ENCODE data around the gene HBP1. TPM values are rescaled to one million over a fixed set of nuclear protein-coding genes. Genes with fewer than 3 reads are reported as not detected.

The HBP1 gene
- total RNA-seq, 4 donors from 2014 or later = 57.6 to 67.7 (median 66.9) TPM

DNA sequence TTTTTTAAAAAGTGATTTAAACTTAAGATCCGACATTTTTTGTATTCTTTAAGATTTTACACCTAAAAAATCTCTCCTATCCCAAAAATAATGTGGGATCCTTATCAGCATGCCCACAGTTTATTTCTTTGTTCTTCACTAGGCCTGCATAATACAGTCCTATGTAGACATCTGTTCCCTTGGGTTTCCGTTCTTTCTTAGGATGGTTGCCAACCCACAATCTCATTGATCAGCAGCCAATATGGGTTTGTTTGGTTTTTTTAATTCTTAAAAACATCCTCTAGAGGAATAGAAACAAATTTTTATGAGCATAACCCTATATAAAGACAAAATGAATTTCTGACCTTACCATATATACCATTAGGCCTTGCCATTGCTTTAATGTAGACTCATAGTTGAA is 8.4 kb upstream of the HBP1 start:
- Histone ChIP-seq H3K36me3 (no peaks in the 10 kb centered on the region), H3K4me3 (no peak overlapping the region), H3K27me3 (no peaks in the 10 kb centered on the region), H3K27ac (no peak overlapping the region), H3K9me3 (no peaks in the 10 kb centered on the region), H3K4me1 (no peaks in the 10 kb centered on the region)
- no peak for TF ChIP-seq POLR2A (IDR thresholded peaks at IDR 0.05)
- TF ChIP-seq, protein P1, sequence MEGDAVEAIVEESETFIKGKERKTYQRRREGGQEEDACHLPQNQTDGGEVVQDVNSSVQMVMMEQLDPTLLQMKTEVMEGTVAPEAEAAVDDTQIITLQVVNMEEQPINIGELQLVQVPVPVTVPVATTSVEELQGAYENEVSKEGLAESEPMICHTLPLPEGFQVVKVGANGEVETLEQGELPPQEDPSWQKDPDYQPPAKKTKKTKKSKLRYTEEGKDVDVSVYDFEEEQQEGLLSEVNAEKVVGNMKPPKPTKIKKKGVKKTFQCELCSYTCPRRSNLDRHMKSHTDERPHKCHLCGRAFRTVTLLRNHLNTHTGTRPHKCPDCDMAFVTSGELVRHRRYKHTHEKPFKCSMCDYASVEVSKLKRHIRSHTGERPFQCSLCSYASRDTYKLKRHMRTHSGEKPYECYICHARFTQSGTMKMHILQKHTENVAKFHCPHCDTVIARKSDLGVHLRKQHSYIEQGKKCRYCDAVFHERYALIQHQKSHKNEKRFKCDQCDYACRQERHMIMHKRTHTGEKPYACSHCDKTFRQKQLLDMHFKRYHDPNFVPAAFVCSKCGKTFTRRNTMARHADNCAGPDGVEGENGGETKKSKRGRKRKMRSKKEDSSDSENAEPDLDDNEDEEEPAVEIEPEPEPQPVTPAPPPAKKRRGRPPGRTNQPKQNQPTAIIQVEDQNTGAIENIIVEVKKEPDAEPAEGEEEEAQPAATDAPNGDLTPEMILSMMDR (IDR thresholded peaks at IDR 0.05) = no peak
- DNase-seq = no peak

DNA sequence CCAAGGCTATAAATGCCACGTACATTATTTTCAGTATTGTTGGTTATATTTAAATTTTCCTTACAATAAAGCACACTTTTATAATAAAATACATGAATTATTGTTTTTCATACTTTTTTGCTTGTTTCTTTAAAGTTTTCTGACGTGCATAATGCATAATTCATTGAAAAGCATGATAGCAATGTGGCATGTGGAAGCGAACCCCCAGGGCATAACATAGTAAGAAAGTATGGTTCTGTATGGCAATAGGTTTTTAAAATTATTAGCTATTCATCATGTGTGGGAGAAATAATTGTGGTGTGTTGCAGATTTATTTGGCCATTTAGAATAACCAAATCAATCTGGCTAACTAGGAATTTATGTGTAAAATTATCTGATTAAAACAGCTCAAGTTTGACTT is 7.4 kb upstream of the HBP1 start:
- Histone ChIP-seq H3K9me3 (no peaks in the 10 kb centered on the region), H3K4me3 (no peak overlapping the region), H3K4me1 (no peaks in the 10 kb centered on the region), H3K36me3 (no peaks in the 10 kb centered on the region), H3K27me3 (no peaks in the 10 kb centered on the region), H3K27ac (no peak overlapping the region)
- TF ChIP-seq, protein P1 (IDR thresholded peaks at IDR 0.05) = no peak
- no peak for TF ChIP-seq POLR2A (IDR thresholded peaks at IDR 0.05)
- DNase-seq = no peak

DNA sequence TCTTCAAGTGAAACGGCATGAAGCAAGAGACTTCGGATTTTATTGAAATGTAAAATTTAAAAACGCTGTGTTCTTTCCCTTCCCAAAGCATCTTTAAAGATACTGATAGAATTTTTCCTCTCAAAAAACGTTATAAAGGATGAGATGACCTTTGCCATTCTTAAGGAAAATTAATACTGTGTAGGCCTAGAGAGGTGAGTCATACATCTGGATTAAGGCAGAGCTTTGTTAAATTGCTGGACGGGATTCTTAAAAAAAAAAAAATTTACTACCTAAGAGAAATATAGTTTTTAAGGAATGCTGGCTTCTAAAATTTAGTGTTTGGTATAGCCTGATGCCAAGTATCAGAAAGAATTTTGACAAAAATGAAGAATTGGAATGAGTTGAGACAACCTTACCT is 6.3 kb upstream of the HBP1 start:
- DNase-seq = no peak
- H3K36me3 ChIP-seq = no peaks in the 10 kb centered on the region
- H3K4me1 ChIP-seq = peaks cover 0 to 6% (median 0%) of the 10 kb centered on the region in 4 donors
- no peak overlapping the region for H3K27ac ChIP-seq
- no peaks in the 10 kb centered on the region for H3K27me3 ChIP-seq
- TF ChIP-seq, protein P1 (IDR thresholded peaks at IDR 0.05) = no peak
- no peak for TF ChIP-seq POLR2A (IDR thresholded peaks at IDR 0.05)
- H3K4me3 ChIP-seq = no peak overlapping the region
- no peaks in the 10 kb centered on the region for H3K9me3 ChIP-seq

DNA sequence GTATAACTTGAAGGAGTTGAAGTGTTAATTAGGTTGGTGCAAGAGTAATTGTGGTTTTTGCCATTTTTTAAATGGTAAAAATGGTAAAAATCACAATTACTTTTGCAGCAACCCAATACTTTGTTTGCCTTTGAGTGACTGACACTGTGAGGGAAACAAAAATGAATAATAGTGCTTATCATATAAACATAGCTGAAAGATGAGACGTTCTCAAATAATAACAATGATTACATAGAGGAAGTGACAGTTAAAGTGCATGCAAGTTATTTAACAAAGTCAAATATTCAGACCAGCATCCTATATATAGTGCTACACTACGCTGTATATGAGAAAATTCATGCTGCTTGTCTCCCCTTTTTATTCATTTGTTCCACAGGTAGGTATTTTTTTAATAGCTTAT is 4.7 kb upstream of the HBP1 start:
- TF ChIP-seq POLR2A (IDR thresholded peaks at IDR 0.05) = no peak
- TF ChIP-seq, protein P1 (IDR thresholded peaks at IDR 0.05) = no peak
- Histone ChIP-seq H3K36me3 (no peaks in the 10 kb centered on the region), H3K27ac (no peak overlapping the region), H3K27me3 (no peaks in the 10 kb centered on the region), H3K4me1 (peaks cover 0 to 6% (median 0%) of the 10 kb centered on the region in 4 donors), H3K4me3 (no peak overlapping the region), H3K9me3 (no peaks in the 10 kb centered on the region)
- no peak for DNase-seq

DNA sequence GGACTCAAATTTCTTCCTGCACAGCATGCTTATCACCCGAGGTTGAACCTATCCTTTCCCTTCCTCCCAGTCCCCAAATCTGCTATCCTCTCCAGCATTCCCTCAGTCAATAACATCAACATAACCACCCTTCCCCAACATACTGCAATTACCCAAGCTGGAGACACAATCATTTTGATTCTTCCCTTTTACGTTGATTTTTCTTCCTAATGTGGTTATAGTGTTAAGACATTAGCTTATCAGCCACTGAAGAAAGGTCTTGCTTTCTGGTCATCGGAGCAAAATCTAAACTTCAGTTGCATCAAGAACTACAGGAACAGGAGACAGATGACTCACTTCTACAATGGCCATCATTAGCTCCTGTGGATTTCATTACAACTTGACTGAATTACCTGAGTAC is 3.5 kb upstream of the HBP1 start:
- no peak overlapping the region for H3K27ac ChIP-seq
- H3K9me3 ChIP-seq = no peaks in the 10 kb centered on the region
- H3K36me3 ChIP-seq = no peaks in the 10 kb centered on the region

More for the DNA sequence above, 3.5 kb upstream of the HBP1 start:
- Histone ChIP-seq H3K27me3 (no peaks in the 10 kb centered on the region), H3K4me1 (peaks cover 0 to 10% (median 0%) of the 10 kb centered on the region in 4 donors), H3K4me3 (no peak overlapping the region)
- DNase-seq = no peak
- TF ChIP-seq, protein P1 (IDR thresholded peaks at IDR 0.05) = no peak
- no peak for TF ChIP-seq POLR2A (IDR thresholded peaks at IDR 0.05)

All from Peyer's patch (tissue), 4 donors.